Measurements from ENCODE around the gene VWA5A. TPM values are rescaled to one million over a fixed set of nuclear protein-coding genes. Genes with fewer than 3 reads are reported as not detected.
A peak's percentile ranks its signal among the peaks of the same experiment; 100 is the strongest.
"Not testable (repeated sequence)": the region's sequence is repeated elsewhere in the genome, so short reads cannot be mapped to it uniquely, and the experiment has no call there.

The VWA5A gene
- total RNA-seq, 2 experiments from 2014 or later = 9.7 to 11.4 TPM

GRCh38 chr11:124101737-124102136 is 13.5 kb upstream of the VWA5A start:
- H3K9me3 Mint-ChIP-seq = no peaks in the 10 kb centered on the region
- H3K36me3 Mint-ChIP-seq (ENCODE audit: low read depth) = no peaks in the 10 kb centered on the region
- no peak overlapping the region for H3K27ac Mint-ChIP-seq
- peaks cover 35% of the 10 kb centered on the region for H3K27me3 Mint-ChIP-seq (ENCODE audit: low read depth)
- no peak overlapping the region for H3K4me3 Mint-ChIP-seq
- no peaks in the 10 kb centered on the region for H3K4me1 Mint-ChIP-seq (ENCODE audit: low read depth)
- CTCF ChIA-PET = no interaction called here
- no peak for DNase-seq
- intact Hi-C loops (cut with micrococcal nuclease) = no loop called here

GRCh38 chr11:124108156-124108555 is 7.1 kb upstream of the VWA5A start:
- H3K36me3 Mint-ChIP-seq (ENCODE audit: low read depth) = no peaks in the 10 kb centered on the region
- H3K4me1 Mint-ChIP-seq (ENCODE audit: low read depth) = no peaks in the 10 kb centered on the region
- no peaks in the 10 kb centered on the region for H3K9me3 Mint-ChIP-seq
- DNase-seq = peak; percentile 48
- intact Hi-C loops (cut with micrococcal nuclease) = loop anchor here (1.0 kb wide), 1 partner anchor 87 kb away; no protein-coding TSS in a partner anchor
- peaks cover 20% of the 10 kb centered on the region for H3K27me3 Mint-ChIP-seq (ENCODE audit: low read depth)
- H3K4me3 Mint-ChIP-seq = no peak overlapping the region
- H3K27ac Mint-ChIP-seq = no peak overlapping the region
- CTCF ChIA-PET = no interaction called here

- DNase-seq = no peak
- no peak overlapping the region for H3K4me3 Mint-ChIP-seq
- CTCF ChIA-PET = interaction anchor here (0.7 to 1.2 kb wide), 2 partner anchors 37 to 85 kb away, joined by 3 to 5 read pairs; no protein-coding TSS in a partner anchor
- no peaks in the 10 kb centered on the region for H3K9me3 Mint-ChIP-seq
- H3K27me3 Mint-ChIP-seq (ENCODE audit: low read depth) = peaks cover 18% of the 10 kb centered on the region
- H3K36me3 Mint-ChIP-seq (ENCODE audit: low read depth) = no peaks in the 10 kb centered on the region
- no peaks in the 10 kb centered on the region for H3K4me1 Mint-ChIP-seq (ENCODE audit: low read depth)
- H3K27ac Mint-ChIP-seq = no peak overlapping the region
- intact Hi-C loops (cut with micrococcal nuclease) = no loop called here
These were observed 5.9 kb upstream of the VWA5A start for GRCh38 chr11:124109377-124109776.

- peaks cover 3% of the 10 kb centered on the region for H3K4me1 Mint-ChIP-seq (ENCODE audit: low read depth)
- no peaks in the 10 kb centered on the region for H3K9me3 Mint-ChIP-seq
- peaks cover 12% of the 10 kb centered on the region for H3K27me3 Mint-ChIP-seq (ENCODE audit: low read depth)
- no peak overlapping the region for H3K27ac Mint-ChIP-seq
- CTCF ChIA-PET = no interaction called here
- DNase-seq = no peak
- intact Hi-C loops (cut with micrococcal nuclease) = loop anchor here (10.0 kb wide), 2 partner anchors 645 to 845 kb away; partner anchors contain the start of genes CCDC15 and VSIG2
- H3K4me3 Mint-ChIP-seq = no peak overlapping the region
- H3K36me3 Mint-ChIP-seq (ENCODE audit: low read depth) = no peaks in the 10 kb centered on the region
These were observed 5.0 kb upstream of the VWA5A start for GRCh38 chr11:124110201-124110600.

- CTCF ChIA-PET = interaction anchor here (0.6 to 1.6 kb wide), 4 partner anchors 42 to 530 kb away, joined by 3 to 5 read pairs (median 4); no protein-coding TSS in a partner anchor
- Mint-ChIP-seq H3K9me3 (no peaks in the 10 kb centered on the region), H3K36me3 (ENCODE audit: low read depth) (peaks cover 12% of the 10 kb centered on the region), H3K27me3 (ENCODE audit: low read depth) (no peaks in the 10 kb centered on the region), H3K4me3 (no peak overlapping the region), H3K4me1 (ENCODE audit: low read depth) (peaks cover 9% of the 10 kb centered on the region), H3K27ac (no peak overlapping the region)
- intact Hi-C loops (cut with micrococcal nuclease) = loop anchor here (2.0 to 10.0 kb wide), 3 partner anchors 509 to 841 kb away; partner anchors contain the start of genes CCDC15, TBRG1 and VSIG2
- DNase-seq = no peak
These were observed 1.4 kb upstream of the VWA5A start for GRCh38 chr11:124113890-124114289.

- Mint-ChIP-seq H3K4me3 (peak overlapping the region; percentile 82), H3K27me3 (ENCODE audit: low read depth) (no peaks in the 10 kb centered on the region), H3K9me3 (no peaks in the 10 kb centered on the region), H3K36me3 (ENCODE audit: low read depth) (peaks cover 18% of the 10 kb centered on the region), H3K27ac (peak overlapping the region; percentile 56), H3K4me1 (ENCODE audit: low read depth) (peaks cover 9% of the 10 kb centered on the region)
- intact Hi-C loops (cut with micrococcal nuclease) = loop anchor here (1.0 to 10.0 kb wide), 7 partner anchors 45 to 1396 kb away; partner anchors contain the start of genes CCDC15, SIAE, SPA17 and TBRG1
- peak; percentile 22 for DNase-seq
- CTCF ChIA-PET = interaction anchor here (1.4 kb wide), 1 partner anchor 78 kb away, joined by 6 read pairs; no protein-coding TSS in a partner anchor
These were observed 749 bp downstream of the VWA5A start for GRCh38 chr11:124115782-124116616.

- H3K4me3 Mint-ChIP-seq = no peak overlapping the region
These were observed 3.9 kb downstream of the VWA5A start for GRCh38 chr11:124119103-124119502.

GRCh38 chr11:124120891-124121290 is 5.6 kb downstream of the VWA5A start:
- Mint-ChIP-seq H3K27me3 (ENCODE audit: low read depth) (no peaks in the 10 kb centered on the region), H3K36me3 (ENCODE audit: low read depth) (peaks cover 36% of the 10 kb centered on the region), H3K27ac (no peak overlapping the region), H3K4me3 (no peak overlapping the region), H3K9me3 (no peaks in the 10 kb centered on the region), H3K4me1 (ENCODE audit: low read depth) (peaks cover 6% of the 10 kb centered on the region)
- DNase-seq = no peak
- CTCF ChIA-PET = interaction anchor here (0.5 to 1.7 kb wide), 3 partner anchors 50 to 523 kb away, joined by 3 to 5 read pairs (median 3); no protein-coding TSS in a partner anchor
- intact Hi-C loops (cut with micrococcal nuclease) = no loop called here

More at GRCh38 chr11:124119103-124119502, 3.9 kb downstream of the VWA5A start:
- intact Hi-C loops (cut with micrococcal nuclease) = loop anchor here (5.0 to 10.0 kb wide), 3 partner anchors 636 to 1393 kb away; partner anchors contain the start of genes CCDC15 and VSIG2
- Mint-ChIP-seq H3K4me1 (ENCODE audit: low read depth) (peaks cover 9% of the 10 kb centered on the region), H3K27me3 (ENCODE audit: low read depth) (no peaks in the 10 kb centered on the region), H3K36me3 (ENCODE audit: low read depth) (peaks cover 26% of the 10 kb centered on the region), H3K9me3 (no peaks in the 10 kb centered on the region), H3K27ac (no peak overlapping the region)
- CTCF ChIA-PET = no interaction called here
- DNase-seq = no peak

GRCh38 chr11:124122123-124122522 is 6.9 kb downstream of the VWA5A start:
- no peaks in the 10 kb centered on the region for H3K9me3 Mint-ChIP-seq
- H3K36me3 Mint-ChIP-seq (ENCODE audit: low read depth) = peaks cover 36% of the 10 kb centered on the region
- H3K4me1 Mint-ChIP-seq (ENCODE audit: low read depth) = no peaks in the 10 kb centered on the region
- CTCF ChIA-PET = interaction anchor here (1.7 kb wide), 1 partner anchor 51 kb away, joined by 5 read pairs; no protein-coding TSS in a partner anchor
- no peak overlapping the region for H3K27ac Mint-ChIP-seq
- no peak overlapping the region for H3K4me3 Mint-ChIP-seq
- no peak for DNase-seq
- intact Hi-C loops (cut with micrococcal nuclease) = no loop called here
- H3K27me3 Mint-ChIP-seq (ENCODE audit: low read depth) = no peaks in the 10 kb centered on the region

- intact Hi-C loops (cut with micrococcal nuclease) = no loop called here
- H3K4me1 Mint-ChIP-seq (ENCODE audit: low read depth) = no peaks in the 10 kb centered on the region
- H3K27me3 Mint-ChIP-seq (ENCODE audit: low read depth) = no peaks in the 10 kb centered on the region
- H3K4me3 Mint-ChIP-seq = no peak overlapping the region
- CTCF ChIA-PET = interaction anchor here (1.3 kb wide), 1 partner anchor 52 kb away, joined by 4 read pairs; no protein-coding TSS in a partner anchor
- peaks cover 1% of the 10 kb centered on the region for H3K9me3 Mint-ChIP-seq
- H3K36me3 Mint-ChIP-seq (ENCODE audit: low read depth) = peaks cover 27% of the 10 kb centered on the region
- DNase-seq = no peak
- no peak overlapping the region for H3K27ac Mint-ChIP-seq
These were observed 8.4 kb downstream of the VWA5A start for GRCh38 chr11:124123622-124124021.

GRCh38 chr11:124127134-124127533 is 11.9 kb downstream of the VWA5A start:
- H3K4me3 Mint-ChIP-seq; intact Hi-C loops (cut with micrococcal nuclease); H3K27me3 Mint-ChIP-seq (ENCODE audit: low read depth); H3K27ac Mint-ChIP-seq; H3K9me3 Mint-ChIP-seq; DNase-seq; H3K4me1 Mint-ChIP-seq (ENCODE audit: low read depth): not testable (repeated sequence)
- CTCF ChIA-PET = interaction anchor here (0.6 kb wide), 1 partner anchor 846 kb away, joined by 4 read pairs; no protein-coding TSS in a partner anchor
- H3K36me3 Mint-ChIP-seq (ENCODE audit: low read depth) = peaks cover 18% of the 10 kb centered on the region

GRCh38 chr11:124143034-124143433 is 27.8 kb downstream of the VWA5A start:
- H3K36me3 Mint-ChIP-seq (ENCODE audit: low read depth) = peaks cover 24% of the 10 kb centered on the region
- no peak for DNase-seq
- no peak overlapping the region for H3K27ac Mint-ChIP-seq
- H3K4me1 Mint-ChIP-seq (ENCODE audit: low read depth) = no peaks in the 10 kb centered on the region
- H3K9me3 Mint-ChIP-seq = peaks cover 2% of the 10 kb centered on the region
- H3K4me3 Mint-ChIP-seq = no peak overlapping the region
- CTCF ChIA-PET = no interaction called here
- intact Hi-C loops (cut with micrococcal nuclease) = no loop called here
- no peaks in the 10 kb centered on the region for H3K27me3 Mint-ChIP-seq (ENCODE audit: low read depth)
